Endothelial cell (in vitro differentiated cells): ENCODE measurements around the gene CPSF7. TPM values are rescaled to one million over a fixed set of nuclear protein-coding genes. Genes with fewer than 3 reads are reported as not detected.

Experiments
- DNase-seq: peaks from one replicate; pipeline ENCODE4 v3.0.0; 2021; ENCODE audit warnings: low spot score
- H3K27ac Mint-ChIP-seq: one replicate; pipeline ENCODE4 v1.8.0; 2021; ENCODE audit warnings: mixed read lengths, inconsistent platforms; ENCODE audit not compliant: unreplicated experiment
- H3K27me3 Mint-ChIP-seq: one replicate; pipeline ENCODE4 v1.8.0; 2021; ENCODE audit warnings: mild to moderate bottlenecking, moderate library complexity, mixed read lengths, inconsistent platforms; ENCODE audit not compliant: unreplicated experiment
- H3K36me3 Mint-ChIP-seq: one replicate; pipeline ENCODE4 v1.8.0; 2021; ENCODE audit warnings: mild to moderate bottlenecking, low read depth, mixed read lengths, inconsistent platforms; ENCODE audit not compliant: unreplicated experiment
- H3K4me1 Mint-ChIP-seq: one replicate; pipeline ENCODE4 v1.8.0; 2021; ENCODE audit warnings: mild to moderate bottlenecking, mixed read lengths, inconsistent platforms; ENCODE audit not compliant: unreplicated experiment
- H3K4me3 Mint-ChIP-seq: one replicate; pipeline ENCODE4 v1.8.0; 2021; ENCODE audit warnings: mild to moderate bottlenecking, mixed read lengths, inconsistent platforms; ENCODE audit not compliant: unreplicated experiment
- H3K9me3 Mint-ChIP-seq: one replicate; pipeline ENCODE4 v1.8.0; 2021; ENCODE audit warnings: mixed read lengths, inconsistent platforms; ENCODE audit not compliant: unreplicated experiment
- CTCF ChIP-seq: fragments of 200-600 bp; sonication (generic); IDR thresholded peaks from one replicate; pipeline ENCODE4 v1.5.0; 2021; ENCODE audit warnings: antibody characterized with exemption; ENCODE audit not compliant: unreplicated experiment
- total RNA-seq: library from RNA; stranded (reverse); fragmentation: NEBNext Ultra II Directional; extraction: Animal tissue kit (Norgen Biotek cat#: 25700); gene quantifications from one replicate; pipeline ENCODE4 v1.2.1, GENCODE V29; 2021; ENCODE audit not compliant: unreplicated experiment

CPSF7 gene
- total RNA-seq, 1 donor from 2014 or later = 79.5 TPM

- Mint-ChIP-seq H3K27me3 (peaks cover 1% of the 10 kb centered on the region), H3K4me3 (no peak overlapping the region), H3K9me3 (no peaks in the 10 kb centered on the region), H3K27ac (no peak overlapping the region), H3K4me1 (peaks cover 2% of the 10 kb centered on the region), H3K36me3 (peaks cover 20% of the 10 kb centered on the region)
- no peak for TF ChIP-seq CTCF
- no peak for DNase-seq
Observed at GRCh38 chr11:61448552-61448927, 18.8 kb upstream of the CPSF7 start.

- Mint-ChIP-seq H3K4me1 (peaks cover 2% of the 10 kb centered on the region), H3K27ac (no peak overlapping the region), H3K4me3 (no peak overlapping the region), H3K36me3 (peaks cover 26% of the 10 kb centered on the region), H3K9me3 (no peaks in the 10 kb centered on the region), H3K27me3 (no peaks in the 10 kb centered on the region)
- TF ChIP-seq CTCF = no peak
- no peak for DNase-seq
Observed at GRCh38 chr11:61447601-61448551, 18.1 kb upstream of the CPSF7 start.

- Mint-ChIP-seq H3K9me3 (no peaks in the 10 kb centered on the region), H3K4me1 (peaks cover 4% of the 10 kb centered on the region), H3K27me3 (no peaks in the 10 kb centered on the region), H3K27ac (no peak overlapping the region), H3K36me3 (peaks cover 29% of the 10 kb centered on the region), H3K4me3 (no peak overlapping the region)
- peak; percentile 42 for TF ChIP-seq CTCF
- DNase-seq = peak; percentile 83
Observed at GRCh38 chr11:61446211-61446651, 16.5 kb upstream of the CPSF7 start.

- Mint-ChIP-seq H3K4me1 (peaks cover 4% of the 10 kb centered on the region), H3K36me3 (peaks cover 29% of the 10 kb centered on the region), H3K27ac (no peak overlapping the region), H3K9me3 (no peaks in the 10 kb centered on the region), H3K27me3 (no peaks in the 10 kb centered on the region), H3K4me3 (no peak overlapping the region)
- no peak for TF ChIP-seq CTCF
- no peak for DNase-seq
Observed at GRCh38 chr11:61445516-61445915, 15.7 kb upstream of the CPSF7 start.

- H3K9me3 Mint-ChIP-seq = no peaks in the 10 kb centered on the region
- H3K36me3 Mint-ChIP-seq = peaks cover 37% of the 10 kb centered on the region
- no peak for TF ChIP-seq CTCF
- H3K4me1 Mint-ChIP-seq = peaks cover 2% of the 10 kb centered on the region
- no peaks in the 10 kb centered on the region for H3K27me3 Mint-ChIP-seq
- H3K27ac Mint-ChIP-seq = no peak overlapping the region
- no peak overlapping the region for H3K4me3 Mint-ChIP-seq
- no peak for DNase-seq
Observed at GRCh38 chr11:61442616-61443015, 12.8 kb upstream of the CPSF7 start.
